Liver (tissue), 9 donors: Measurements from ENCODE around the gene KRTAP10-2. TPM values are rescaled to one million over a fixed set of nuclear protein-coding genes. Genes with fewer than 3 reads are reported as not detected.

Experiments
- DNase-seq: peaks from one replicate; pipeline ENCODE4 v3.0.0-alpha.2; 2017; ENCODE audit warnings: low spot score
- H3K27ac ChIP-seq, 2 donors: one replicate each; pipeline ENCODE4 v1.7.0; 2013; ENCODE audit warnings: inconsistent platforms in 2 of 2, low read length in 2 of 2, control low read depth in 1 of 2, low read depth in 1 of 2, mild to moderate bottlenecking in 1 of 2
- H3K27me3 ChIP-seq, 4 donors: one replicate each; pipeline versions ENCODE4 v1.6.1 to v1.7.0; 2013; ENCODE audit warnings: low read length in 3 of 4, inconsistent platforms in 1 of 4, mild to moderate bottlenecking in 1 of 4, moderate library complexity in 1 of 4; ENCODE audit not compliant: control insufficient read depth in 4 of 4, insufficient read depth in 4 of 4
- H3K36me3 ChIP-seq, 4 donors: one replicate each; pipeline versions ENCODE4 v1.6.1 to v1.7.0; 2013; ENCODE audit warnings: low read length in 3 of 4, mild to moderate bottlenecking in 3 of 4, low read depth in 1 of 4, moderate library complexity in 1 of 4; ENCODE audit not compliant: control insufficient read depth in 4 of 4, insufficient read depth in 3 of 4
- H3K4me1 ChIP-seq, 4 donors: one replicate each; pipeline versions ENCODE4 v1.6.1 to v1.7.0; 2013; ENCODE audit warnings: low read length in 3 of 4, mild to moderate bottlenecking in 3 of 4, moderate library complexity in 1 of 4; ENCODE audit not compliant: control insufficient read depth in 4 of 4, insufficient read depth in 4 of 4
- H3K4me3 ChIP-seq, 3 donors: one replicate each; pipeline versions ENCODE4 v1.6.1 to v1.7.0; 2013; ENCODE audit warnings: low read length in 3 of 3, control low read depth in 1 of 3, low read depth in 1 of 3, mild to moderate bottlenecking in 1 of 3
- H3K9ac ChIP-seq, 2 donors: one replicate each; pipeline ENCODE4 v1.7.0; 2013; ENCODE audit warnings: low read length in 2 of 2, mild to moderate bottlenecking in 2 of 2, moderate library complexity in 2 of 2, control low read depth in 1 of 2, low read depth in 1 of 2
- H3K9me3 ChIP-seq, 4 donors: one replicate each; pipeline versions ENCODE4 v1.6.1 to v1.7.0; 2013; ENCODE audit warnings: low read length in 3 of 4; ENCODE audit not compliant: control insufficient read depth in 4 of 4
- CTCF ChIP-seq: fragments of 150-350 bp; IDR thresholded peaks from 2 replicates; pipeline ENCODE4 v1.5.1; 2017; ENCODE audit warnings: improper control_type of control experiment, low read depth, low read length; ENCODE audit not compliant: missing input control
- EGR1 ChIP-seq, 2 donors: IDR thresholded peaks; 2 replicates each; pipeline ENCODE4 v1.6.1; 2016 to 2018; ENCODE audit warnings: antibody characterized with exemption in 2 of 2, low read depth in 2 of 2
- FOXA1 ChIP-seq: IDR thresholded peaks from 2 replicates; pipeline ENCODE4 v1.6.1; 2016; ENCODE audit warnings: antibody characterized with exemption
- FOXA2 ChIP-seq: IDR thresholded peaks from 2 replicates; pipeline ENCODE4 v1.6.1; 2016; ENCODE audit warnings: antibody characterized with exemption
- GABPA ChIP-seq, 2 donors: IDR thresholded peaks in 1 of 2; conservative IDR thresholded peaks in 1 of 2; 2 replicates each; pipeline ENCODE4 v1.6.1; 2016; ENCODE audit warnings: antibody characterized with exemption in 2 of 2, mild to moderate bottlenecking in 1 of 2, moderate library complexity in 1 of 2
- HNF4A ChIP-seq, 2 donors: conservative IDR thresholded peaks; 2 replicates each; pipeline ENCODE4 v1.6.1; 2016; ENCODE audit warnings: antibody characterized with exemption in 2 of 2, mild to moderate bottlenecking in 2 of 2
- HNF4G ChIP-seq: IDR thresholded peaks from 2 replicates; pipeline ENCODE4 v1.6.1; 2016; ENCODE audit warnings: antibody characterized with exemption
- JUND ChIP-seq, 2 donors: IDR thresholded peaks; 2 replicates each; pipeline ENCODE4 v1.6.1; 2016; ENCODE audit warnings: antibody characterized with exemption in 2 of 2
- NR2F2 ChIP-seq: IDR thresholded peaks from 2 replicates; pipeline ENCODE4 v1.6.1; 2016; ENCODE audit warnings: antibody characterized with exemption
- RAD21 ChIP-seq, 2 donors: IDR thresholded peaks; 2 replicates each; pipeline ENCODE4 v1.6.1; 2016; ENCODE audit warnings: antibody characterized with exemption in 2 of 2, mild to moderate bottlenecking in 2 of 2
- RXRA ChIP-seq, 2 donors: IDR thresholded peaks; 2 replicates each; pipeline ENCODE4 v1.6.1; 2017 to 2018; ENCODE audit warnings: antibody characterized with exemption in 2 of 2, mild to moderate bottlenecking in 1 of 2
- SP1 ChIP-seq: IDR thresholded peaks from 2 replicates; pipeline ENCODE4 v1.6.1; 2018; ENCODE audit warnings: antibody characterized with exemption, mild to moderate bottlenecking
- TAF1 ChIP-seq: conservative IDR thresholded peaks from 2 replicates; pipeline ENCODE4 v1.6.1; 2016; ENCODE audit warnings: antibody characterized with exemption, mild to moderate bottlenecking
- YY1 ChIP-seq: IDR thresholded peaks from 2 replicates; pipeline ENCODE4 v1.6.1; 2016; ENCODE audit warnings: antibody characterized with exemption, mild to moderate bottlenecking
- ZBTB33 ChIP-seq: IDR thresholded peaks from 2 replicates; pipeline ENCODE4 v1.6.1; 2016; ENCODE audit warnings: antibody characterized with exemption
- WGBS: extraction: QIAGEN DNeasy Blood & Tissue Kit; methylation state at CpG from one replicate; pipeline ENCODE4 v1.1.7; 2013; 5-methylcytosine and 5-hydroxymethylcytosine counted together
- polyA plus RNA-seq, 2 donors: library from polyadenylated mRNA; stranded (reverse) in 1 of 2; unstranded in 1 of 2; fragments of 200-250 nt in 1 of 2; fragments of >200 nt in 1 of 2; fragmentation: Nextera tagmentation in 1 of 2; extraction: Ambion mirVana in 1 of 2; gene quantifications; one replicate each; pipeline versions ENCODE4 v1.2.1 to v1.2.3, GENCODE V29; 2013 to 2015
- total RNA-seq, 2 donors: library from RNA; depleted of rRNA; stranded (reverse); fragments of >200 nt; gene quantifications; one replicate each; pipeline ENCODE4 v1.2.3, GENCODE V29; 2014
- TF ChIP-seq, protein P1 (sequence below): IDR thresholded peaks from 2 replicates; pipeline ENCODE4 v1.6.1; 2016; ENCODE audit warnings: antibody characterized with exemption
- TF ChIP-seq, protein P2 (sequence below): IDR thresholded peaks from 2 replicates; pipeline ENCODE4 v1.6.1; 2016; ENCODE audit warnings: antibody characterized with exemption
- TF ChIP-seq, protein P3 (sequence below): IDR thresholded peaks from 2 replicates; pipeline ENCODE4 v1.6.1; 2016; ENCODE audit warnings: antibody characterized with exemption, mild to moderate bottlenecking
- donor health status: healthy.
- donor health status: healthy.
- donor health status: healthy.
- donor health status: healthy.
- donor health status: healthy.

KRTAP10-2 gene
- total and polyA plus RNA-seq, 4 donors: not detected

DNA sequence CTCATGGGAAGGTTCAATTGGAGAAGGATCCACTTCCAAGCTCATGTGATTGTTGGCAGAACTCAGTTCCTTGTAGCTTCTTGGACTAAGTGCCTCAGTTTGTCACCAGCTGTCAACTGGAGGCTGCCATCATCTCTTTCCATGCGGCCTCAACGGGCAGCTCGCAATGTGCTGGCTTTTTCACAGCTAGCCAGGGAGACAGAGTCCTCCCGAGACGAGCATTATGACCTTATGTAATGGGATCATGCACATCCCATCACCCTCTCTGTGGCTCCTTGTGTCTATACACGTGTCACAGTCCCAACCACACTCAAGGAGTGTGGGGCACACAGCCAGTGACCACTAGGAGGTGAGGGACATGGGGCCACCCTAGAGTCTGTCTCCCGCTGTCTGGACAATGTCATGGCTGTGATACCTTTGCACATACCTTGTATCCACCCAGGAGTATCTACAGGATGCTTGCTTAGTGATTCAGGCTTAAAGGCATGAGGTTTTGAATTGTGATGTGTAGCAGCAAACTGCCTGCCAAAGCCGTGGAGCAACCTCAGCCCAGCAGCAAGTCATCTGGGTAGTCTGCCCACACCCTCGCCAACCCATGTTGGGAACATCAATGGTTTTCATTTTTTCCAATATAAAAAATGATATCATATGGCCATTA lies 44.9 kb upstream of the KRTAP10-2 start:
- no peaks in the 10 kb centered on the region for H3K36me3 ChIP-seq
- peaks cover 1 to 27% (median 16%) of the 10 kb centered on the region in 4 donors for H3K4me1 ChIP-seq
- no peak overlapping the region for H3K27ac ChIP-seq
- no peak overlapping the region for H3K9ac ChIP-seq
- no peaks in the 10 kb centered on the region for H3K9me3 ChIP-seq
- peak; percentile 12 for DNase-seq
- WGBS: 88% methylated on average over 9 of the region's 9 CpGs
- H3K27me3 ChIP-seq: no peaks in the 10 kb centered on the region
- H3K4me3 ChIP-seq: no peak overlapping the region
- TF ChIP-seq NR2F2 (no peak), TAF1 (no peak), RAD21 (IDR thresholded peaks at IDR 0.05) (no peak), RXRA (IDR thresholded peaks at IDR 0.05) (no peak), GABPA (IDR thresholded peaks at IDR 0.05 in 1 of 2, conservative IDR thresholded peaks at IDR 0.05 in 1 of 2) (no peak), YY1 (no peak), HNF4G (no peak)

GRCh38 chr21:44595524-44595923 lies 44.2 kb upstream of the KRTAP10-2 start:
- no peak overlapping the region for H3K4me3 ChIP-seq
- no peaks in the 10 kb centered on the region for H3K27me3 ChIP-seq
- H3K9ac ChIP-seq: no peak overlapping the region
- no peak for DNase-seq
- 92% methylated on average over 6 of the region's 6 CpGs for WGBS
- H3K36me3 ChIP-seq: no peaks in the 10 kb centered on the region
- H3K4me1 ChIP-seq: peaks cover 1 to 27% (median 16%) of the 10 kb centered on the region in 4 donors
- TF ChIP-seq NR2F2 (no peak), RAD21 (IDR thresholded peaks at IDR 0.05) (no peak), HNF4G (no peak), JUND (IDR thresholded peaks at IDR 0.05) (no peak), CTCF (no peak), RXRA (IDR thresholded peaks at IDR 0.05) (no peak), GABPA (IDR thresholded peaks at IDR 0.05 in 1 of 2, conservative IDR thresholded peaks at IDR 0.05 in 1 of 2) (no peak), YY1 (no peak), FOXA1 (no peak), TAF1 (no peak), ZBTB33 (no peak), SP1 (no peak), EGR1 (IDR thresholded peaks at IDR 0.05; ENCODE audit: low read depth in 2 of 2) (no peak), FOXA2 (no peak), HNF4A (conservative IDR thresholded peaks at IDR 0.05) (no peak)
- TF ChIP-seq, protein P1, sequence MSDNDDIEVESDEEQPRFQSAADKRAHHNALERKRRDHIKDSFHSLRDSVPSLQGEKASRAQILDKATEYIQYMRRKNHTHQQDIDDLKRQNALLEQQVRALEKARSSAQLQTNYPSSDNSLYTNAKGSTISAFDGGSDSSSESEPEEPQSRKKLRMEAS: no peak
- TF ChIP-seq, protein P2, sequence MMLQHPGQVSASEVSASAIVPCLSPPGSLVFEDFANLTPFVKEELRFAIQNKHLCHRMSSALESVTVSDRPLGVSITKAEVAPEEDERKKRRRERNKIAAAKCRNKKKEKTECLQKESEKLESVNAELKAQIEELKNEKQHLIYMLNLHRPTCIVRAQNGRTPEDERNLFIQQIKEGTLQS: no peak
- TF ChIP-seq, protein P3, sequence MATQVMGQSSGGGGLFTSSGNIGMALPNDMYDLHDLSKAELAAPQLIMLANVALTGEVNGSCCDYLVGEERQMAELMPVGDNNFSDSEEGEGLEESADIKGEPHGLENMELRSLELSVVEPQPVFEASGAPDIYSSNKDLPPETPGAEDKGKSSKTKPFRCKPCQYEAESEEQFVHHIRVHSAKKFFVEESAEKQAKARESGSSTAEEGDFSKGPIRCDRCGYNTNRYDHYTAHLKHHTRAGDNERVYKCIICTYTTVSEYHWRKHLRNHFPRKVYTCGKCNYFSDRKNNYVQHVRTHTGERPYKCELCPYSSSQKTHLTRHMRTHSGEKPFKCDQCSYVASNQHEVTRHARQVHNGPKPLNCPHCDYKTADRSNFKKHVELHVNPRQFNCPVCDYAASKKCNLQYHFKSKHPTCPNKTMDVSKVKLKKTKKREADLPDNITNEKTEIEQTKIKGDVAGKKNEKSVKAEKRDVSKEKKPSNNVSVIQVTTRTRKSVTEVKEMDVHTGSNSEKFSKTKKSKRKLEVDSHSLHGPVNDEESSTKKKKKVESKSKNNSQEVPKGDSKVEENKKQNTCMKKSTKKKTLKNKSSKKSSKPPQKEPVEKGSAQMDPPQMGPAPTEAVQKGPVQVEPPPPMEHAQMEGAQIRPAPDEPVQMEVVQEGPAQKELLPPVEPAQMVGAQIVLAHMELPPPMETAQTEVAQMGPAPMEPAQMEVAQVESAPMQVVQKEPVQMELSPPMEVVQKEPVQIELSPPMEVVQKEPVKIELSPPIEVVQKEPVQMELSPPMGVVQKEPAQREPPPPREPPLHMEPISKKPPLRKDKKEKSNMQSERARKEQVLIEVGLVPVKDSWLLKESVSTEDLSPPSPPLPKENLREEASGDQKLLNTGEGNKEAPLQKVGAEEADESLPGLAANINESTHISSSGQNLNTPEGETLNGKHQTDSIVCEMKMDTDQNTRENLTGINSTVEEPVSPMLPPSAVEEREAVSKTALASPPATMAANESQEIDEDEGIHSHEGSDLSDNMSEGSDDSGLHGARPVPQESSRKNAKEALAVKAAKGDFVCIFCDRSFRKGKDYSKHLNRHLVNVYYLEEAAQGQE: no peak
- H3K27ac ChIP-seq: no peak overlapping the region
- no peaks in the 10 kb centered on the region for H3K9me3 ChIP-seq
